ENCODE data around the gene ZDHHC13.

- TF ChIP-seq POLR2A (IDR thresholded peaks at IDR 0.05) (no peak), CTCF (IDR thresholded peaks at IDR 0.05) (no peak)
Observed at GRCh38 chr11:19216709-19217374, 99.9 kb downstream of the ZDHHC13 start.

Measured in esophagus squamous epithelium (tissue), 4 donors.